T-helper 9 cell (primary cell): Measurements from ENCODE around the gene ACAA1.

Experiments used
- DNase-seq: peaks from one replicate; pipeline ENCODE4 v3.0.0-alpha.2; 2020

The ACAA1 gene

DNA sequence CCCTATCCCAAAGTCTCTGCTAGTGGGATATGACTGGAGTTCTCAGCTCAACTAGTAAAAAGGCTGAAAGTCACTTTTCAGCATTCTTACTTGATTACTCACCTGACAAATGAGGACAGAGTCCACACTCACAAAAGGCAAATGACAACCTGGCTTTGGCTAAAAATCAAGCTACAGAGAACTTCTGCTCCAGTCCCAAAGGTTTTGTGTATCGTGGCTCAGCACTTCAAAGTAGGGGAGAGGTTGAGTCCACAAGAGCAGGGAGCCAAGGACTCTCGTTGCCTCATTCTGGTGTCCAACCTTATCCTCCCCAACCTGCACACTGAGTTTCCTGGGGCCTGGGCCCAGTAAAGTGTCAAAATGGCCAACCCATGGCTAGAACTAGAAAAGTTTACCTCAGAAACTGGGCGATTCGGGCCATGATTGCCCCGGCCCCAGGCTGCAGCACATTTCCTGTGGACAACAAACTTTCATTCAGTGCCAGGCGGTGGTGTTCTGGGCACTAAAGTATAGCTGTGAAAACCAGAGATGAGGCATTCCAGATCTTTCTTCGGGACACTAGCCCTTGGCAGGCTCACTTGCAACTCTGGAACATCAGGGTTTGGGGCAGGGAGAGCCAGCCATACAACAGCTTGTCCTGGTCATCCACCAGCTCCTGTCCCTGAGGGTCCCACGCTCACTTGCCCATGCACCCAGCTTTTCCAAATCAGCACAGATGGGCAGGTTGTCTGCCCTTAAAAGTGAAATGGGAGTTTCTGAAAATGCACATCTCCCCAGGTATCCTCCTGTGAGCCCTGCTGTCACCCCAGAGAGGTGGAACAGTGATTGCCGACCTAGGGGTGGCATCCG lies 3.1 kb downstream of the ACAA1 start:
- DNase-seq: no peak

DNA sequence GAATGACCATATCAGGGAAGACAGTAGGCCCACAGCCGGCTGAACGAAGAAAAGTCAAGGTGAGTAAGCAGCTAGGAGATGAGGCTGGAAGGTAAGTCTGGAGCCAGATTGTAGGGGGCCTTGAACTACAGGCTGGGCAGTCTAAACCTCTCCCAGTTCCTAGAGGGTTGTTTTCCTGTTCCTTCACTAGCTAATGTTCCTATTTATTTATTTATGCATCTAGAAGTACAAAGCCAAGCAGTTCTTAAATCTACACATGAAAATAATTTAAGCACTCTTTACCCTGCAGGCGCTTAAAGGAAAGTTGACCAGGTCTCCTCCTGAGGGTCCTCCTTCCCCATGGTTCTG lies 3.7 kb downstream of the ACAA1 start:
- no peak for DNase-seq

DNA sequence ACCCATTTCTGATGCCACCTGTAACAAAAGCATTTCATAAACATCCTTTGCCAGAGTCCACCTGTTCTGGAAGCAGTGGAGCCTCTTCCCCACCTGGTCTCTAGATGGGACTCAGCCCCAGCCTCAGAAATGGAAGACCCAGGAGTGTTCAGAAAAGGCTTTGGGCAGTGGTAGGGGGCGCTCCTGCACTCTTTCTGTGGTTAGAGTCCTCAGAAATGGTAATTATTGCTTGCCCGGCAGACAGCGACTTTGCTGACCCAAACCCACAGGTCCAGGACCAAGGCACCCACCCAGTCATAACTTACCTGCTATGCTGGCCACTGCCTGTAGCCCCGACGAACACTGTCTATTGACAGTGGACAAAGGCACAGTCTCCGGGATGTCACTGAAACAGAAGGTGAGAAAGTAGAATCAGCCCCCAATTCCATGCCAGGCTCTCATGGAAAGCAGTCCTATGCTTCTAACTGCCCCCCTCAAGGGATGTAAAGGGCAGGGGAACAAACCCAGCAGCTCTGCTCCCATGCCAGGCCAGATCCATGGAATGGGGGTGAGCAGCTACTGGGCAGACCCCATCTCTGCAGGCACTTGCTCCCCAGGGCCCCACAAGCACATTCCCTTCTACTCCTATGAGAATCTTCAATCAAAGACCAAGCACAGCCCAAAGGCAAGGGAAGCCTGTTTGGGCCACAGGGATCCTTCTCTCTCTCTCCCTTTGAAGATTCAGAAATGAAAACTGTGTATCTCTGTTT lies 5.1 kb downstream of the ACAA1 start:
- DNase-seq: no peak

DNA sequence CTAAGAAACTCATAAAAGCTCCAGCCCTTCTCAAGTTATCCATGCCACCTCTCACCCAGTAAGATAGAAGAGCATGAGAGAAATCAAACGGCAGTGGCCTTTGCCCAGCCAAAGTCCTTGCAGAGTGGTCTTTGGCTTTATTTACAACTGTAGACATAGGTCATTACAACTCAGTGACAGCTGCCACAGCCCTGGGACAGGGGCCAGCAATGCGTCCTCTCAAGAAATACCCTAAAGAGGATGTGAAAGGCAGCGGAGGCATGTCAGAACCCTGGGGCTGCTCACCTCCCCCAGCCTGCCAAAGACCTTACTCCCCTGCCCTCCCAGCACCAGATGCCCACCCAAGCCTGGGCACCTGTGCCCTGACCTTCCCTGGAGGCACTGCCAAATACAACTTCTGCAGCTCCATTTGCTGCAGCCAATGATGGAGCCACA lies 6.3 kb downstream of the ACAA1 start:
- no peak for DNase-seq

DNA sequence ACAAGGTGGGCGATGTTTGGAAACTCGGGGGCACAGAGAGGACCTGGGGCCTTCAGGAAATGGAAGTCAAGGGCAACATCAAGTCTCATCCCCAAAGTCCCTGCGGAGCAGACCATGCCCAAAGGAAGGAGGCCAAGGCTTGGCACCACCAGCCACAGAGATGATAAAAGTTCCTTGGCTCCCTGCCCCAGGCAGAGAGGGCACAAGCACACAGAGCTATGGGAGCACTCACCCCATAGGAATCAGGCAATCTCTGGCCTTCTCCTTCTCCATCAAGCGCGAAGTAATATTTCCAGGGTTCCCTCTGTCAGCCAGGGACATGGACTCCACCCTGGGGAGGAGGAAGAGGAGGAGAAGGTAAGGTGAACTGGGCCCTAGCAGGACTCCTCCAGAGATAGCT lies 7.9 kb downstream of the ACAA1 start:
- DNase-seq: no peak

DNA sequence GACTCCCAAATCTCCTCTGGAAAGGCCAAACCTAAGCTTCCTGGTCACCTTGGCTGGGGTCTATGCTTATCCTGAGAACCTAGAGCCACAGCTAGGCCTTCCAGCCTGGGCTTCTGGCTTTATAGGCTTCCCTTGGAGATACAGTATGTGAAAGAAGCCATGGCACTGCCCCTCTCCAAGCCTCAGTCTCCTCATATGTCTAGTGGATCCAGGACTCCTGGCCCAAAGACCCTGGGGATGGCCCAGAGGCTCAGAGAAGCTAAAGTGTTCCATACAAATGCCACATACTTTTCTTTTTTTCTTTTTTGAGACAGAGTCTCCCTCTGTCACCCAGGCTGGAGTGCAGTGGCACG lies 8.6 kb downstream of the ACAA1 start:
- no peak for DNase-seq

DNA sequence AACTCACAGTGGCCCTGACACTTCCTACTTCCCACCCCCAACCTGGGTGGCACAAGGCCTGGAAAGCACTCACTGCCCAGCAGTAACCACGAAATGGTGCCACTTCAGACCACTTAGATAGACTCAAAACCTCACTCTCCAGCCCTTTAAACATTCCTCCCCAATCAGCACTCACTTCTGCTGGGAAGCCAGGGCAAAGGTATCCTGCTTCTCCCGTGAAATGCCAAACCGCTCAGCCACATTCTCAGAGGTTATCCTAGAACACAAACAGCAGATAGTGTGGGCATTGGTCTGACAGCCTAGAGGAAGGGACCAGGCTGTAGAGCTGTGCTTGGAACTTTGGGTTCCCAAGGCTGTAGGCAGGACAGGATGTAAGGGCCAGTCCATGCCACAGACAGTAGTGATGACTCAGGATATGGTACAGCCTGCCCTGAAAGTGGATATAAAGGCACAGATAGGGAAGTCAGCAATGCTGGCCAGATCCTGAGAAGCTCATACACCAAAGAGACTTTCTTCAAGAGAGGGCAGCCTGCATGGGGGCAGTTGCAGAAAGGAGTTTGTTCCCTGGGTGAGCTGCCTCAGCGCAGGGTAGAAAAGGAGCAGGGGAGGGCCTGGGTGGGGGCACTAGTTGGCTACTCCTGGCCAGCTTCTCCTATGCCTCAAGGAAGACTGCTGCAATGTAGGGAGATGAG lies 9.2 kb downstream of the ACAA1 start:
- DNase-seq: no peak

DNA sequence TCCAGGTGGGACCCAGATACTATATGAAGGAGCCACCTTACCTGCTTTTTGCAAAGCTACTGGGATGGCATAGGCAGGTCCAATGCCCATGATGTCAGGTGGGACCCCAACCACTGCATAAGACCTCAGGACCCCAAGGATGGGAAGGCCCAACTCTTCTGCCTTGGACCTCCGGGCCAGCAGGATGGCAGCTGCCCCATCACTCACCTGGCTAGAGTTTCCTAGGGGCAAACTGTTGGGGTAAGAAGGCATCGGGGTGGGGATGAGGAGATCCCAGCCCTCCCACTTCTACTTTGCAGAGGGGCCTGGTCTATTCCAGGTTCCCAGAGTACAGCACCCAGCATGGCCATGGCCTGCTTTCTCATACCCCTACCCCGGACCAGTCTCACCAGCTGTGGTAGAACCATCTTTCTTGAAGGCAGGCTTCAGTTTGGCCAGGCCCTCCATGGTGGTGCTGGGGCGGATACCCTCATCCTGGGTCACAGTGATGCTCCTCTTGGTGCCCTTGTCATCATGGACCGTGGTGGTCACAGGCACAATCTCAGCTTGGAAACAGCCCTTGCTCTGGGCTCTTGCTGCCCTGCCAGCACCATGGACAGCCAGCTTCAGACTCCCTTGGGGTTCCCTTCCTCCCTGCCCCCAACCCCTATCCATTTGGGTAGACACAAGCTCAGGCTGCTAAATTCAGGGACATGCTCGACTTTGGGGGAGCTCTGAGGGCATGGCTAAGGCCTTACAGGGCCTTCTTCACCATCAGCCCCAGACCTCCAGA lies 10.6 kb downstream of the ACAA1 start:
- no peak for DNase-seq

DNA sequence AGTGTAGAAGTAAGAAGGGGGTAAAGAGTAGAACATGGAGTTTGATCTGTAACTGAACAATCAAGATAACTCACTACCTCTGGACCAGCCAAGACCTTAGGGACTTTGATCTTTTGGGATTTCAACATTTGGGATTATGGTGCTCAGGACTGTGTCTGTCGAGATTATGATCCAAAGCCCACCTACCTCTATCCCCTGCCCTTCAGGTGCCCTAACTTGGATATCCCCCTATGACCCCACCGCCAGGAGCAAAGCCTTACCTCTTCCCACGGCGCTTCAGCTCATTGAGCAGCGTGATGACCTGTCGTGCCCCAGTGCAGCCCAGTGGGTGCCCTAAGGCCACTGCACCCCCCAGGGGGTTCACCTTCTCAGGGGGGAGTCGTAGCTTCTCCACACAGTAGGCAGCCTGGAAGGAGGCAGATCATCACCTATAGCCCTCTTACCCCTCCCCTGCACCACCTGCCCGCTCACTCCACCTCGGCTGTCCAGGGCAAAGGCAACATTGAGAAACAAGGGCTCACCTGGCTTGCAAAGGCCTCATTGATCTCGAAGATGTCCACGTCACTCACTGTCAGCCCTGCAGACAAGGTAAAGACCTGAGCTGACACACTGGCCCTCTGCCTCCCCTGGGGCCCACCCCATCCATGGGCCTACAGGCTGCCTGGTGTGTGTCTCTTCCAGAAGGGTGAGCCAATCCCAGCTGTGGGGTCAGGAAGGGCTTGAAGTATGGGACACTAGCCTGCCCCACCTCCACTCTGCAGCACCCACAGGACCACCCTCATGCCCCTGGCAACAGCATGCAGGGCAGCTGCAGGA lies 11.4 kb downstream of the ACAA1 start:
- DNase-seq: no peak

DNA sequence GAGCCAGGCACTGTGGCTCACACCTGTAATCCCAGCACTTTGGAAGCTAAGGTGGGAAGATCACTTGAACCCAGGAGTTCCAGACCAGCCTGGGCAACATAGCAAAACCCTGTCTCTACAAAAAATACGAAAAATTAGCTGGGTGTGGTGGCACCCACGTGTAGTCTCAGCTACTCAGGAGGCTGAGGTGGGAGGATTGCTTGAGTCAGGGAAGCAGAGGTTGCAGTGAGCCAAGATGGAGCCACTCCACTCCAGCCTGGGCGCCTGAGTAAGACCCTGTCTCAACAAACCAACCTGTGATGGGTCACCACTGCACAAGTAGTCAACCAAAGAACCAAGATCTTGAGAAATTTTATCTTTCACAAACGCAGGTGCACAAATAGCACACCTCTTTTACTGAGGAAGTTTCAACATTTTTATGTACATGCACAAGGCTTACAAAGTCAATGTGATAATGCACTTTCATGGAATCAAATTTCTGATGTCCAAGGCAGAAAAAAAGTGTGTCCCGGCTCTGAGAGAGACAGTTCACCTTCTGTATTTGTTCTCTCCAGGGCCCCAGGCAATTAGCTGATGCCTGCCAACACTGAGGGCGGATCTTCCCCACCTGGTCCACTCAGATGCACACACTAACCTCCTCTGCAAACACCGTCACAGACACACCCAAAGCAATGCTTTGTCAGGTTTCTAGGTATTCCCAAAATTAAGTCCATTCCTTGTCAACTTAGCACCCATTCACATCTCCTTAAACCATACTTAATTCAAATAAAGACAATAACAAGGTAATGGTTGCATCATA lies 12.4 kb downstream of the ACAA1 start:
- no peak for DNase-seq

DNA sequence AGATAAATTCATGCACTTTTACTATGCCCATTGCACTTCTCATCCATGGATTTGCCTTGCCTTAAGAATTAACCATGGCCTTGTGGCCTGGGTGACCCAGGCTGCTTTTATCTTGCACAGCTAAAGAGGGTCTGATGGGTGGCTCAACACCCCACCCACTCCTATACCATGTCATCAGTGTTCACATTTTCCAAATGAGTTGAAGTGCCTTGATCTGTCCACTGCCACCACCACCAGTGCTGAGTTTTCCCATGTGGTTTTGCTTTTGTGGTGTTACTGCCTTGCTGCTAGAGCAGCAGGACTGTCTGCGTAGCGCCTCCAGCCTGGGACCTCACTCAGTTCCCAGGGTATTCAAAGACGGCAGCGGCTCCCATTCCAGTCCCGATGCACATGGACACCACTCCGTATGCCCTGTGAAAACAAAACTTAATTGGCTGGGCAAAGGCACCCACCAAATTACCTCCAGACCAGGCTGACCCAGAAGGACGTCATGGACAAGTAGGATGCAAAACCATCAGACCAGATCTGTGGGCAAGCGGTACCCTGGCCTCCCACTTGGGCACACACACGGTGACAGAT lies 14.1 kb downstream of the ACAA1 start:
- no peak for DNase-seq

DNA sequence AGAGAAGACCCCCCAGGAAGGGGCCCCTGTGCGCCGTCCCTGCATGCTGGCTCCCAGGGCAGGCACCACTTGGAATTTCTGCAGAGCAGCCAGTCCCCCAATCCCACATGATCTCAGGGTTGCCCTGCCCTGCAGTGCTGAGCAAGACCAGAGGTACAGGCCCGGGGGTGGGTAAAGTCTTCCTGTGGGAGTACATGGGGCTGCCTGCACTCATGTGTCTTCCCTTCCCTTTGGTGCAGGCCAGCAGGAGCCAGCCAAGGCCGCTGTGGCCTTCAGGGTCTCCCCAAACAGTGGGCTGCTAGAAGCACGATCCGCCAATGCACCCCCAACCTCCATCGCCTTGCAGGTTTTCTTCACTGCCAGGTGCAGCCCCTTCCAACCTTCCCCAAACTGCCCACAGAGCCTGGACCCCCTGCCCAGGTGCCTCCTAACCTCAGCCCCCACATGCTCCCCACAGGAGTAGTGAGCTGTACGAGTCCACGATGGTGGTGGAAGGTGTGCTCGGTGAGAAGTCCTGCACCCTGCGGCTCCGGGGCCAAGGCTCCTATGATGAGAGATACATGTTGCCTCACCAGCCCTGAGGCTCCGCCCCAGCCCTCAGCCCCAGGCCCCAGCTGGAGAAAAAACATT lies 15.0 kb downstream of the ACAA1 start:
- DNase-seq: no peak

DNA sequence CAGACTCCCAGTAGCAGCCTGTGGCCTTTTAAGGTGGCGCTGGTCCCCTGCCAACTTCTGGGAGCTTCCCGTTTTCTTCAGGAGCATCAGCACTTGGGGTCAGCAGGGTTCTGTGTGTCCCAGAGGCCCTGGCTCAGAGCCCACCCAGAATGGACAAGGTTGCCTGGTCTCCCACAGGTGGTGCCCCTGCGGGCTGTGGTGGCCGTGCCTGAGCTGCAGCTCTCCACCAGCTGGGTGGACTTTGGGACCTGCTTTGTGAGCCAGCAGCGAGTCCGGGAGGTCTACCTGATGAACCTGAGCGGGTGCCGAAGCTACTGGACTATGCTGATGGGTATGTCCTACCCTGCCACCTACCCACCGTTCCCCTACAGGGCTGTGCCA lies 15.5 kb downstream of the ACAA1 start:
- no peak for DNase-seq

DNA sequence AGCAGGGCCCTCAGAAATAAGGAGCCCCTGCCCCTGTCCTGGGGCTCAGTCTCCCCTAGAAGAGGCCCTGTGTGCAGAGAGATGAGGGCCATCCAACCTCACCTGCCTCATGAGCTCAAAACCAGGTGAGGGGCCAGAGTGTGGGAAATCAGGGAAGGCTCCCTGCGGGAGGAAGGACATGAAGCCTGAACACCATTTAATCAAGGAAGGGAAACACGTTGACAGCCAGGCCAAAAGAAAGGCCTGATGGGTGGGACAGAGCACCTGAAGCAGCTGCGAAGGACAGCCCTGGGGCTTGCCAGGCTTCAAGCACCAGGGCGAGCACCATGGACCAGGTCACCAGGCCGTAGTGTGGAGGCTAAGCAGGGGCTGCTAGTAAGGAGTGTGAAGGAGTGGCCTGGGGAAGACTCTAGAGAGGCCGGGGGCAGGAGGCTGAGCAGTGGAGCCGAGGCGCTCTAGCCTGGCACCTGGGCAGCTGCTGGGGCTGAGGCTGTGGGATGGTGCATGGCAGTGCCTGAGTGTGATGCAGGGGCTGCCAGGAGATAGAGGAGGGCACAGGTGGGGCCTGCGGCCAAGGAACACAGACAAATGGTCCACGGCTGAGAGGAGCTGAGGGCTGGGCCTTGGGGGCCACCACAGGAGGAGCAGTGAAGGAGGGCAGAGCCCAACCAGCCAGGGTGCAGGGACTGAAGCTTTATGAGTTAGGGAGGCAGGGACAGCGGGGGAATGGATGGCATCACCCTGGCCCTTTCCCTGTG lies 16.1 kb downstream of the ACAA1 start:
- no peak for DNase-seq

DNA sequence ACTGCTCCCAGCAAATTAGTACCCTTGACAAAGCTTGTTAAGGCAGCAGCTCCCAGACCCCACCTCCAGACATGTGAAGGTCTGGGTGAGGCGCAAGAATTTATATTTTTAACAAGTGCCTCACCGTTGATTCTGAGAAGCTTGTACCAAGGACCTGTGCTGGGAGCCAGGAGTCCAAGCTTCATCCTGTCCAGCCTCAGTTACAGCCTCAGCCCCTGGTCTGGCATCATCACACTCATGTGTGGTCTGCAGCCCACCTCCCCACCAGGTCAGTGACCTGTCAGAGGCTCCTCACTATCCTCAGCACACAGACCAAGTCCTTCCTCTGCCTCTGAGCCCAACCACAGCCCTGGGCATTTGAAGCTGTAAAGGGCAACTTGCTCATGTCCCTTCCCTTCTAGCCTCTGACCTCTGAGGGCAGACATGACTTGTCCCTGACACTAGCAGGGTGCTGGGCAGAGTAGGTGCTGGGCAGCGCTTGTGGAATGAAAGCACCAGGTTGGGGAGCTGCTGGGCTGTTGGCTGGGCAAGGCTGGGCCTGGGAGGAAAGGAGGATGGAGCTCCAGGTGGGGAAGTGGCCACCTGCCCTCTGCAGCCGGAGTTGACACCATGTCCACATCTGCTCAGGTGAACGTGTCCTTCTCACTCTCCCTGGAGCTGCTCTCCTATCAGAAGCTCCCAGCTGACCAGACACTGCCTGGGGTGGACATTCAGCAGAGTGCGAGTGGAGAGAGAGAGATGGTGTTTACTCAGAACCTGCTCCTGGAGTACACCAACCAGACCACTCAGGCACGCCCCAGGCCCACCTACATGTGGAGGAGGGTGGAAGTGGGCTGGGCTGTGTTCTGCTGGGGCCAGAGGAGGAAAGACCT lies 16.9 kb downstream of the ACAA1 start:
- DNase-seq: no peak

DNA sequence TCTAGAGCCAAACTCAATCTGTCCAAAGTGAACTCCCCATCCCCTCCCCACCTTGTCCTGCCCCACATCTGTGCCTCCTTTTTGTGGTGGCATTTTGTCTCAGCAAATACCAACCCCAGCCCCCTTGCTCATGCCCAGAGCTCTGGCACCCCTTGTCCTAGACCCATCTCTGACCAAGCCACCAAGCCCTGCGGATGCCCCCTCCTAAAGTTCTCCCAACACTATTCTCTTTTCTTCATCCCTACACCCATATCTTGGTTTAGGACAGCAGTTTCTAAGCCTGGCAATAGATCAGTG lies 17.7 kb downstream of the ACAA1 start:
- no peak for DNase-seq

DNA sequence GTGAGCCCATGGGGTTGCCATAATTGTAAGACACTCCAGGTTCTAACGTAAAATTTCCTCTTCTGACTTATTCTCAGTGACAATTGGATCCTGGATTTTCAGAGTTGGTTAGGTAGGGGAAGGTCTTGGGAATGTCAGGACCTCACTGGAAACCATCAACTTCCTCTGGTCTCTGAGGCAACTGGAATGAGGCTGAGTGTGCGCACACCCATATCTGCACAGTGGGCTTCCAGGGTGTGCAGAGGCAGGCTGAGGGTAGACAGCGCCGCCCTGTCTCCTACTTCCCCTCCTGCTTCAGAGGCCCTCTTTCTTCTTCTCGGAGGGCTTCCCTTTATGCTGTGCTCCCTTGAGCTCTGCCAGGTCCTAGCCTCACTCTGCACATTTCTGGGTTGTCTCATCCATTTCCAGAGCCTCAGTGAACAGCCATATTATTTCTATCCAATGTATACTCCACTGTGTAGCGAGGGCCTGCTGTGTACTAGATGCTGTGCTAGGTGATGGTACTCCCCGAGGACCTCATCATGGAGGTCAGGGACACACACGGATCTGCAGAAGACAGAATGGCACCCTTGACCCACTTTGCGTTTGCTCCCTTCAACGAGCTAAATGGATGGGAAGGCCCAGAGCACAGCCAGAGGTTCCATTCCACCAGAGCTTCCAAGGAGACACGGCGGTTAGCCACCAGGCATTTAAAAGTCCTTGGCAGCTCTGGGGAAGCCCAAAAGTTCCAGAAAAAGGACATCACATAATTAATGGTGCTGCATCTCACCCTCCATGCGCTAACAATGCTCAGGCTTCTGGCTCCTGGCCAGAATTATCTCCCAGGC lies 18.3 kb downstream of the ACAA1 start:
- no peak for DNase-seq
